Measurements from ENCODE around the gene SYT9.

SYT9 gene

DNA sequence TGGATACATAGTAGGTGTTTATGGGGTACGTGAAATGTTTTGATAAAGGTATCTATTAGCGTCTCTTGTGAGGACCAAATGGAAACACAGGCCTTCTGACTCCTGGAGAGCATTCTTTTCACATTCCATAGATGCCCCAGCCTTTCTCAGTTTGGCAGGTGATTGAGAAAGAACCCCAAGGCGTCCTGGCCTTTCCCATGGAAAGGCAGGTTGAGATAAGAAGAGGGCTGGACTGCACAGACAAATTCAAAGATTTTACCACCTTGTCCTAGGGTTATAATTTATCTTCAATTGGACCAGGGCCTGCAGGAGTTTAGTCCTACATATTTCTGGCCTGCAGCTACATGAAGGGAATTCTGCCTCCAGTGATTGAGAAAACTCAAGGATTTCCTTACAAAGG is 232.9 kb downstream of the SYT9 start:
- no peak for DNase-seq

- DNase-seq: no peak
Observed at GRCh38 chr11:7485186-7486097, 233.7 kb downstream of the SYT9 start, which contains the start of gene OLFML1. TSS of gene OLFML1 (plus strand) at chr11:7485506. CDS start at chr11:7485876, 370 bp downstream.

DNA sequence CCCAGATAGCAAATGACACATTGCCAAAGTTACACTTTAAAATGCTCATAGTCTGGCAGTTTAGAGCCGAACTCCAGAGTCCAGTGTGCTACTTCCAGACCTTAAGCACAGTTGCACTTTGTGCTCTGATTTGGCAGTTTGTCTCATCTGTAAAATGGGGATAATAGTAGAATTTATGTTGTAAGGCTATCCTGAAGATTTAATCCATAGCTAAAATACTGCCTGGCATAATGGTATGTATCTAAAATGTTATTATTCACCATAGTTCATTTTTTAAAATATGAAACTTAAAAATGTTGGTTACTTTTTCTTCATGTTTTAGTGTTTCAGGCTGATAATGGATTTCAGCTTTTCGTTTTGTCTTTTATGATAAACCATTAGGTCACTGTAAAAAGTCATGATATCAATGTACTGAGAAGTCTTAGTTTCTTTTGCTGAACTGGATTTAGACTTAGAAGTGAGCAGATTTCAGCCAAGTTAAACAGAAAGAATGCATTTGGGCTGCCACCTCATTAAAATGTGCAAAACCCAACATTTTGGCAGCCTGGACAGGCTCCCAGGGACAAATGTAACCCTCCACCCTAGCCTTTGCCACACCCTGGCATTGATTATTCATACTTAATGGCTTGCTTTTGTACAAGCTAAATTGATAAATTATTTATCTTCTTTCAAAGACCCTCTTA is 234.5 kb downstream of the SYT9 start:
- no peak for DNase-seq

- no peak for DNase-seq
Observed at GRCh38 chr11:7486781-7487140, 235.1 kb downstream of the SYT9 start.

DNA sequence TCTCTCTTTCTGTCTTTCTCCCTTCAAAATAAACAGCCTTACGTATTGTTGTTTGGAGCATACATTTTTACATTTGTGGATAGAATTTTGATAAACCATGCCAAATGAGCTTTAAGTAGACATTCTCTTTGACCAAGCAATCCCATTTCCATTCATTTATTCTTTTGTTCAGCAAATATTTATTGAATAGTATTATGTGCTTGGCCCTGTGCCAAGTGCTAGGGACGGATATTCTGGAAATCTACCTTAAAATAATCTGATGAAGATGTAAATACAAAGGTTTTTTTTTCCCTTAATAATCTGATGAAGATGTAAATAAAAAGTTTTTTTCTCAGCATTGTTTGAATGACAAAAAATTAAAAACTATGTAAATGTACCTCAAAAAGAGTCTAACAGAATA is 235.7 kb downstream of the SYT9 start:
- no peak for DNase-seq

DNA sequence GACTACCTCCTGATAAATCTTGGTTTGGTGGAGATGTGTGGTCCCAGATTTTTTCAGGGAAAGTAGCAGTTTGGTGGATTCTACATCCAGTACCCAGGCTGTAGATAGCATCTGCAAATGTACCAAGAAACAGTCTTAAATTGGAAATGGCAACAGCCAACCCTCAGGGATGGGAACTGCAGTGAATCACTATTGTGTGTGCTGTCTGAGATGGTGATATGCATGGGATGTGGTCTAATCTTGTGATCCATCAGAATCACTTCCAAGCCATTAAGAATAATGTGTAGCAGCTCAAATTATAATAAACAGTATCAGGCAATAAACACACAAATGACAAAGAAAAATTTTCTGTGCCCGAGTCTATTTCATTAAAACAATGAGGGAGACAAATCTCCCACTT is 237.0 kb downstream of the SYT9 start:
- DNase-seq: no peak

GRCh38 chr11:7489376-7489775 is 237.7 kb downstream of the SYT9 start:
- no peak for DNase-seq

- DNase-seq: no peak
Observed at GRCh38 chr11:7490054-7490453, 238.3 kb downstream of the SYT9 start.

GRCh38 chr11:7490535-7490934 is 238.8 kb downstream of the SYT9 start:
- DNase-seq: no peak

DNA sequence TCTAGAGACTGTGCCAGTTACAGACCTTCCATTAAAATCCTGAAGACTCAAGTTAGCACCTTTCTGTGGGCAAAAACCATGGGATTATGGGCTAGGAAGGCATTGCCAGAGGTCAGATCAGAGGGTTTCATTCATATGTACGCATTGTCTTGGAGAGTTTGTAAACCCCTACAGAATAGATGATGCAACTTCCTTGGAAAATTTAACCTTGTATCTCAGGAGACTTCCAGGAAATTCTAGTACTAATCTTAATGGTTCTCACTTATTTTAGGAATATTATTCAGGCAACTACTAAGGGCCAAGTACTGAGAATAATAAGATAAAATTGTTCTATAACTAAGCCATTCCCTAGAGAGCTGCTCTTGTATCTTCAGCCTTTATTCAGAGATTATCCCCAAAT is 240.5 kb downstream of the SYT9 start:
- no peak for DNase-seq

- DNase-seq: no peak
Observed at GRCh38 chr11:7493670-7494069, 242.0 kb downstream of the SYT9 start.

- no peak for DNase-seq
Observed at GRCh38 chr11:7494086-7494745, 242.5 kb downstream of the SYT9 start.

GRCh38 chr11:7495882-7496551 is 244.3 kb downstream of the SYT9 start:
- no peak for DNase-seq

- no peak for DNase-seq
Observed at GRCh38 chr11:7498193-7498592, 246.5 kb downstream of the SYT9 start.

DNA sequence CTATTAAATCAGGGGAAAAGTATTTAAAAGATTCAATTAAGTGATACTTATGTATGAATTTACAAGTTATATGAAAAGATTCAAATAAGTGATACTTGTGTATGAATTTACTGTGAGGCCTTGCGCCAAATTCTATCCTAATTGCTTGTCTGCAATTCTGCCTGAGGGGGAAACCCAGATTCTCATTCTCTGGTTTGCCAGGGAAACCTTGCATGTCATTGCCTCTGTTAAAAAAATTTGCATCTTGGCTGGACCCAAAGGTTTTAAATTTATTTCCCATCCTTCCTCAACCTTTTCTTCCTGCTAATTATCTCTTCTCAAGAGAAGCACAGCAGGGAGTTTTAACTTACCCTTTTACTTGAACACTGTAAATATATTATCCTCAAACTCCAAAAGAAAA is 247.4 kb downstream of the SYT9 start:
- peak; percentile 29 for DNase-seq

- no peak for DNase-seq
Observed at GRCh38 chr11:7500251-7500650, 248.5 kb downstream of the SYT9 start.

DNA sequence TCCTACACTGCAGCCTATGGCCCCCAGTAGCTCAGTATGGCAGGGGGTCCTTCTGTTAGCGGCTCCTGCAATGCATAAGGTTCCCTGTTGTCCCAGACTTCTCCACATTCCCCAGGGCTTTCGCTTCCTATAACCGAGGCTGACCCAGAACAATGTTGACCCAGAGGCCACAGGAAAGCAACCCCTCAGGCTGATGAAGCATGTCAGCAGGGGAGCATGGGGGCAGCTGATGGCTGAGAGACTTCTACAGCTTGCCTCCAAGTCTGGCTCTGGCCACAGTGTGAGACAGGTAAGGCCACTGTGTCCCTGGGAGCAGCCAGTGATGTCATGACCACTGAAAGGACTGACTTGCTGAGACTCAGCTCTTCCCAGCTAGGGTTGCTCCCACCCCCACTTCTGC is 249.5 kb downstream of the SYT9 start:
- DNase-seq: no peak

- DNase-seq: peak; percentile 28
Observed at GRCh38 chr11:7501894-7502293, 250.2 kb downstream of the SYT9 start.

- no peak for DNase-seq
Observed at GRCh38 chr11:7506243-7506642, 254.5 kb downstream of the SYT9 start.

DNA sequence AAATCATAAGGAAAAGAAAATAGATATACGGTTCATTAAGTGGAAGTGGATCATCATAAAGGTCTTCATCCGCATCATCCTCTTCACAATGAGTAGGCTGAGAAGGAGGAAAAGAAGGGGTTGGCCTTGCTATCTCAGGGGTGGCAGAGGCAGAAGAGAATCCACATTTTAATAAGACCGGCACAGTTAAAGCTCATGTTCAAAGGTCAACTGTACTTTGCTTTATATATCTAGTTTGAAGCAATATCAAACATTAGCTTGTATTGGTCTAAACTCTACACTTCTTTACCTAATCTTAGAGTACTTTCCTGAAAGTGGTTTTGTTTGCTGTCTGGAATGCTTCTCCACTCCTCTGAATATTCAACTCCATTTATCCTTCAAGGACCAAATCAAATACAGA is 256.4 kb downstream of the SYT9 start:
- no peak for DNase-seq

DNA sequence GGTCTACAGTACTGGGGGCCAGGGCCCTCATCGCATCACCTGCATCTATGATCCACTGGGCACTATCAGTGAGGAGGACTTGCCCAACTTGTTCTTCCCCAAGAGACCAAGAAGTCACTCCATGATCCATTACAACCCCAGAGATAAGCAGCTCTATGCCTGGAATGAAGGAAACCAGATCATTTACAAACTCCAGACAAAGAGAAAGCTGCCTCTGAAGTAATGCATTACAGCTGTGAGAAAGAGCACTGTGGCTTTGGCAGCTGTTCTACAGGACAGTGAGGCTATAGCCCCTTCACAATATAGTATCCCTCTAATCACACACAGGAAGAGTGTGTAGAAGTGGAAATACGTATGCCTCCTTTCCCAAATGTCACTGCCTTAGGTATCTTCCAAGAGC is 258.3 kb downstream of the SYT9 start:
- no peak for DNase-seq

GRCh38 chr11:7511401-7511800 is 259.7 kb downstream of the SYT9 start:
- DNase-seq: peak; percentile 14

DNA sequence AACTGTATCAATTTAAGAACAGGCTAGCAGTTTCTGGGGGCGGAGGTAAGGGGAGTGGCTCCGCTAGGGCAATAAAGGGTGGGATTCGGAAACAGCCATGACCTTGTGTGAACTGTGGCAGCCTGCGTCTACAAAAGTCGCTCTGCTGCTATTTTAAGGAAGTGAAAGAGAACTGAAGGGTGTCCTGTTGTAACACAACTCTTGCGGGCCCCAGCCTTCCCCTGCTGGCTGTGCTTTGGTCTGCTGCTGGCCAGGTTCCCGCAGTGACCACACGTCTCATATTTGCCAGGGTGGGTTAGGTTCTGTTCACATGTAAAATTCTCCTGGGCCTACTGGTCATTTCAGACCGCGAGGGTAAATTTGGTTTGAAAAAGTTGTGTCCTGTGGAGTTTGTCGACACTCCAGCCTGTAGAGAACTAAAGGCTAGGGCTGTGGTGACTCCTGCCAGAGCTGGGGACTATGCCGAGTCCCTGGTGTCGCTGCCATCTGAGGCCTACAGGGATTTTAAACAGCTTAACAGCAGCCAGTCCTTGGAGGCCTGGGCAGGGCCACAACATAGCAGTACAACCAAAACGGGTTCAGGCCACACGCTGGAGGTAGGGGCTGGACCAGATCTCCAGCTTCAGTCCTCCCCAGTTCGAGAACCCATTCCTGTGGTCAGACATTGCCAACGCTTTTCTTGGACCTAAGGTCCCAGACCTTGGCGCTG is 261.0 kb downstream of the SYT9 start:
- no peak for DNase-seq

All from DMS79 (cell line).